ENCODE results near the gene PIGZ. TPM values are rescaled to one million over a fixed set of nuclear protein-coding genes. Genes with fewer than 3 reads are reported as not detected.
"Not testable (repeated sequence)": the region's sequence is repeated elsewhere in the genome, so short reads cannot be mapped to it uniquely, and the experiment has no call there.

PIGZ gene
- total RNA-seq, 1 experiment from 2014 or later: 0.06 TPM

DNA sequence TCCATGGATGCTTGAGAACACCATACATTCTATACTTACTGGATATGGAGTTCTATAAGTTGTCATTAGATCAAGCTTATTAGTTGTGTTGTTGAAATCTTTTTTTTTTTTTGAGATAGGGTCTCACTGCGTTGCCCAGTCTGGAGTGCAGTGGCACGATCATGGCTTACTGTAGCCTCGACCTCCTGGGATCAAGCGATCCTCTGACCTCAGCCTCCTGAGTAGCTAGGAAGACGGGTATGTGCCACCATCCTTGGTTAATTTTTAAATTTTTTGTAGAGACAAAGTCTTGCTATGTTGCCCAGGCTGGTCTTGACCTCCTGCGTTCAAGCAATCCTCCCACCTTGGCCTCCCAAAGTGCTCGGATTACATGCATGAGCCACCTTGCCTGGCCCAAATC lies 13.8 kb downstream of the PIGZ start:
- no peak overlapping the region for H3K4me3 ChIP-seq
- H3K4me1 ChIP-seq: no peaks in the 10 kb centered on the region
- H3K36me3 ChIP-seq: no peaks in the 10 kb centered on the region
- H3K27me3 ChIP-seq: peaks cover 15% of the 10 kb centered on the region
- no peaks in the 10 kb centered on the region; the same call in 1 of the 2 replicates for H3K9me3 ChIP-seq (replicated peaks)
- DNase-seq: no peak
- no peak overlapping the region for H3K27ac ChIP-seq

DNA sequence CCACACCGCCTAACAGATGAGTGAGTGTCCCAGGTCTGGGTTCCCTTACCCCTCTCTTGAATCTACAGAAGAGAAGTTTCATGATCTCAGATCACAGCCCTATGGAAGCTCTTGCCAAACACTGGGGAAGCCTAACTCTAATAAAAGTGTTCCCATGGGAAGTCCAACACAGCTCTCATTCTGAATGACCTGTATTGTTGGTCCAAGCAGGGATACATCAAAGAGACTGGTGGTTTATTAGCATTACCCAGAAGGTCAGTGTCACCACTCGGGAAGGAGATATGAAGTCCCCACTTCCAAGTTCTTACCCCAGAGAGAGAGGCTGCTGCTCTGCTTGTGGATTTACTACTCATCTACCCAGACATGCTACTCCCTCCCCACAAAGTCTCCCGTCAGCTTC lies 17.3 kb downstream of the PIGZ start:
- Histone ChIP-seq H3K4me3 (no peak overlapping the region), H3K4me1 (no peaks in the 10 kb centered on the region), H3K36me3 (no peaks in the 10 kb centered on the region), H3K27ac (no peak overlapping the region), H3K27me3 (peaks cover 14% of the 10 kb centered on the region), H3K9me3 (replicated peaks) (no peaks in the 10 kb centered on the region)
- no peak for DNase-seq

DNA sequence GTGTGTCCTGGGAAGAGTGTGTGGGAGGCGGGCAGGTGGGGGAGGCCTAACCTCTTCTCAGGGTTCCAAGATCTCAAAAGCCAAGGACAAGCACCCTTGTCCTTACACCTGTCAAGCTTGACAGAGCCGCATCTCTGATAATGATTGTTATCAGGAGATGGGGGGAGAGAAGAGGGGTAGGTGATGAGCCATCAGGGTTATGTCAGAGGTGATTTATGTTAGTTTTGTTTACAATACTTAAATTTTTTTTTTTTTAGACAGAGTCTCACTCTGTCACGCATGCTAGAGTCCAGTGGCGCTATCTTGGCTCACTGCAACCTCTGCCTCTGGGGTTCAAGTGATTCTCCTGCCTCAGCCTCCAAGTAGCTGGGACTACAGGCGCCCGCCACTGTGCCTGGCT lies 18.9 kb downstream of the PIGZ start:
- Histone ChIP-seq H3K36me3 (no peaks in the 10 kb centered on the region), H3K9me3 (replicated peaks) (no peaks in the 10 kb centered on the region), H3K27me3 (peaks cover 12% of the 10 kb centered on the region), H3K27ac (no peak overlapping the region), H3K4me3 (no peak overlapping the region), H3K4me1 (no peaks in the 10 kb centered on the region)
- DNase-seq: no peak

DNA sequence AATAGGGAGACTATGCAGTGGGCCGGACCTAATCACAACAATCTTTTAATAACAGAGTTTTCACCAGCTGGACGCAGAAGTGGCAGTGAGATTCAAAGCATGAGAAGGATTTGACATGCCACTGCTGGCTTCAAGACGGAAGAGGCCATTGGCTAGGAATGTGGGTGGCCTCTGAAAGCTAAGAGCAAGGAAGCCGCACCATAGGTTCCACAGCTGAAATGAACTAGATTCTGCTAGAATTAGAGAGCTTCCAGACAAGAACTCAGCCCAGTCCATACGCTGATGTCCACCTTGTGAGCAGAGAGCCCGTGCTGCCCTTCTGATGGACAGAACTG lies 19.4 kb downstream of the PIGZ start:
- no peak overlapping the region for H3K4me3 ChIP-seq
- DNase-seq: no peak
- H3K9me3 ChIP-seq (replicated peaks): no peaks in the 10 kb centered on the region
- H3K27ac ChIP-seq: no peak overlapping the region
- H3K27me3 ChIP-seq: peaks cover 12% of the 10 kb centered on the region
- H3K36me3 ChIP-seq: no peaks in the 10 kb centered on the region
- H3K4me1 ChIP-seq: no peaks in the 10 kb centered on the region

DNA sequence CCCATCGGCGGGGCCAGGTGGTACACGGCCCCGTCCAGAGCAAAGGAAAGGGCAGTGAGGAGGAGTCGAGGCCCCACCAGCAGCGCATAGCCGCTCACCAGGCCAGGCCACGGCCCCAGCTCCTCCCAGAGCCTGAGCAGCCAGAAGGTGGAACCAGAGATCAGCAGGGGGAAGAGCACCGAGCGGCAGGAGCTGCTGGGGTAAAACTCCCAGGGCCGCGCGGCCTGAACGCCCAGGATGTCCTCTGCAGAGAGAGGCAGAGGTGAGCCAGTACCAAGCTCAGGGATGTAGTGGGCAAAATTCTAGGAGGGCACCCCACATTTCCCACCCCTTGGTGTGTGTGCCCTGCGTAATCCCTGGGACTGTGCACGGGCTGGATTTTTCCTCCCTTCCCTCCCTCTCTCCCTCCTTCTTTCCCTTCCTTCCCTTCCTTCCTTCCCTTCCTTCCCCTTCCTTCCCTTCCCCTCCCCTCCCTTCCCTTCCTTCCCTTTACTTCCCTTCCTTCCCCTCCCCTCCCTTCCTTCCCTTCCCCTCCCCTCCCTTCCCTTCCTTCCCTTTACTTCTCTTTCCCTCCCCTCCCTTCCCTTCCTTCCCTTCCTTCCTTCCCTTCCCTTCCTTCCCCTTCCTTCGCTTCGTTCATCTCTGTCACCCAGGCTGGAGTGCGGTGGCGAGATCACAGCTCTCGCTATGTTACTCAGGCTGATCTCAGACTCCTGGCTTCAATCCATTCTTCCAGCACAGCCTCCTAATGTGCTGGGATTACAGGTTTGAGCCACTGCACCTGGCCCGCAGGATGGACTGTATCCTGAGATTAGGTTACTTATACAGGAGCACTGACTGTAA lies 20.0 kb downstream of the PIGZ start:
- Histone ChIP-seq H3K4me1 (no peaks in the 10 kb centered on the region; the same call in 1 of the 2 replicates), H3K9me3 (replicated peaks) (no peaks in the 10 kb centered on the region), H3K27me3 (peaks cover 12% of the 10 kb centered on the region), H3K36me3 (no peaks in the 10 kb centered on the region), H3K4me3 (no peak overlapping the region), H3K27ac (no peak overlapping the region)
- DNase-seq: peak; percentile 41 to 66

DNA sequence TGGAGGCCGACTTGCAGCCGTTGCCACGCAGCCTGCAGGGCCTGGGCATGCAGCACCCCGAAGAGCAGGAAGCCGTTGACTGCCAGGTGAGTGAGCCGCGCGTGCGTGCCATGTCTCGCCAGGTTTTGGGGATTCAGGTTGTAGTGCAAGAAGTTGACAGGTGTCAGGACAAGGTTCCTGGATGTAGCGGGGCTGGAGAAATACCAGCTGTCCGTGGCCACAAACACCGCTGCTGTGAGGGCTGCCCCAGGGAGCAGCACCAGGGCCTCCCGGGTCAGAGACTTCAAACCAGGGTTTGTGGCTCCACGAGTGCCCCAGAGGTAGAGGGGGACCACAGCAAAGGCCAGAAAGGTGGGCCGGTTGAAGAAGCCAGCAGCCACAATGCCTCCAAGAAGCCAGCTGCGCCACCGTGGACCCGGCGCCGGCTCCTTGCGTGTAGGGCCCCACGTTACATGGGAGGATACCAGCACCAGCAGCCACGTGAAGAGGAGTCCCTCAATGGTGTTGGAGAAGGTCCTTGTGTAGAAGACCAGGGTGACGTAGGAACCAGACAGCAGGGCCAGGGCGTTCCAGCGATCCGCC lies 20.7 kb downstream of the PIGZ start:
- Histone ChIP-seq H3K27me3 (peaks cover 9% of the 10 kb centered on the region), H3K36me3 (no peaks in the 10 kb centered on the region), H3K9me3 (replicated peaks) (no peaks in the 10 kb centered on the region), H3K4me3 (no peak overlapping the region), H3K27ac (no peak overlapping the region), H3K4me1 (peaks cover 4% of the 10 kb centered on the region; the same call in 1 of the 2 replicates)
- no peak for DNase-seq

DNA sequence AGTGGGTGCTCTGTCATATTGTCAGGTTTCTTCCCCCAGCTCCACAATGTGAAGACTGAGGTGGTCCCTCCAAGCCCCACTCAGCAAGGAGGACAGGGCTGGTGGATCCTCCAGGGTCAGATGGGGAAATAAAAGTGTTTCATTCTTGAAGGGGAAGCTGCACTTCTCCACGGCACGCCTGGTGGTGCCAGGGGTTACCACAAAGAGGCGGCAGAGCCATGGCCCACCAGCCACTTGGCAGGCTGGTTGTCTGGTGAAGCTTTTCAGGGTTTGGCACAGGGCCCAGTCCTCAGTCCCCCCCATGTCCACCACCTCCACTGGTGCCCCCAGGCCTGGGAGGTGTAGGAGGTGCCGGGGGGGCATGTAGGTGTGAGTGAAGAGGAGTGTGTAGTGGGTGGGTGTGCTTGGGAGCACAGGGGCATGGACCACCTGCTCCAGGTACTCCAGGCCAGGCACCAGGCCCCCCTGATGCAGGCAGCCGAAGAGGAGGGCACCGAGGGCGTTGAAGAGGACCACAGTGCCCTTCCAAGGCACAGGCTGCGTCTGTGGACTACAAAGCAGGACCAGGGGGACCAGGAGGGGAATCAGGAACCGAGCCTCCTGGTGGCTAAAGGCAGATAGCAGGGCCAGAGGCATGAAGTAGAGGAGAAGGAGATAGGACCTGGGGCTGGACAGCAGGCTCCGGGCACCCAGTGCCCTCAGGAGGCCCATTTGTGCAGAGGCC lies 21.3 kb downstream of the PIGZ start:
- Histone ChIP-seq H3K9me3 (replicated peaks) (no peaks in the 10 kb centered on the region), H3K36me3 (no peaks in the 10 kb centered on the region), H3K4me1 (peaks cover 4% of the 10 kb centered on the region; the same call in 1 of the 2 replicates), H3K27me3 (peaks cover 4% of the 10 kb centered on the region), H3K4me3 (no peak overlapping the region), H3K27ac (no peak overlapping the region)
- DNase-seq: peak in 1 of 2 experiments; percentile 22

DNA sequence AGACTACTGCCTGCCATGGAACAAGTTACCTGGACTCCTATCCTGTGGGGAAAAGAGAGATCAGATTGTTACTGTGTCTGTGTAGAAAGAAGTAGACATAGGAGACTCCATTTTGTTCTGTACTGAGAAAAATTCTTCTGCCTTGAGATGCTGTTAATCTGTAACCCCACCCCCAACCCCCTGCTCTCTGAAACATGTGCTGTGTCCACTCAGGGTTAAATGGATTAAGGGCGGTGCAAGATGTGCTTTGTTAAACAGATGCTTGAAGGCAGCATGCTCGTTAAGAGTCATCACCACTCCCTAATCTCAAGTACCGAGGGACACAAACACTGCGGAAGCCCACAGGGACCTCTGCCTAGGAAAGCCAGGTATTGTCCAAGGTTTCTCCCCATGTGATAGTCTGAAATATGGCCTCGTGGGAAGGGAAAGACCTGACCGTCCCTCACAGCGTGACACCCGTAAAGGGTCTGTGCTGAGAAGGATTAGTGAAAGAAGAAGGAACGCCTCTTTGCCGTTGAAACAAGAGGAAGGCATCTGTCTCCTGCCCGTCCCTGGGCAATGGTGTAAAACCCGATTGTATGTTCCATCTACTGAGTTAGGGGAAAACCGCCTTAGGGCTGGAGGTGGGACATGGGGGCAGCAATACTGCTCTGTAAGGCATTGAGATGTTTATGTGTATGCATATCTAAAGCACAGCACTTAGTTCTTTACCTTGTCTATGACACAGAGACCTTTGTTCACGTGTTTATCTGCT lies 24.4 kb downstream of the PIGZ start:
- not testable (repeated sequence) for H3K9me3 ChIP-seq (replicated peaks); H3K4me1 ChIP-seq; H3K36me3 ChIP-seq; DNase-seq; H3K27me3 ChIP-seq; H3K4me3 ChIP-seq; H3K27ac ChIP-seq

DNA sequence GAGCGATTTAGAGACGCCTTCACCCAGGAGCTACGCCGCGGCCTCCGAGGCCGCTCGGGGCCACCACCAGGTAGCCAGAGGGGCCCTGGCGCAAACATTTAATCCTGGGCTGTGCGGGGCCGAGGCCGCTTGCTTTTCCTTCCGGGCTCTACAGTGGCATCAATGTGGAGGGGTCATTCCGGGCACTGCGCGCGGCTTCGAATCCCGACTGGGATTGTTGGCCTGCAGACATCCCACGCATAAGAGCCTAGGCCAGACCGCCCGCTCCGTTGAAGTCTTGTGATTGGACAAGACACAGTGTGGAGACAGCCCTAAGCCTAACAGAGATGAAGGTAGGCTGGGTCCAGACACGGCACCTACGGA lies 25.7 kb downstream of the PIGZ start:
- Histone ChIP-seq H3K4me3 (peak overlapping the region; percentile 93), H3K36me3 (peaks cover 15% of the 10 kb centered on the region), H3K9me3 (replicated peaks) (no peaks in the 10 kb centered on the region), H3K27ac (peak overlapping the region; percentile 52), H3K4me1 (peaks cover 4% of the 10 kb centered on the region; the same call in 1 of the 2 replicates), H3K27me3 (no peaks in the 10 kb centered on the region)
- no peak for DNase-seq

DNA sequence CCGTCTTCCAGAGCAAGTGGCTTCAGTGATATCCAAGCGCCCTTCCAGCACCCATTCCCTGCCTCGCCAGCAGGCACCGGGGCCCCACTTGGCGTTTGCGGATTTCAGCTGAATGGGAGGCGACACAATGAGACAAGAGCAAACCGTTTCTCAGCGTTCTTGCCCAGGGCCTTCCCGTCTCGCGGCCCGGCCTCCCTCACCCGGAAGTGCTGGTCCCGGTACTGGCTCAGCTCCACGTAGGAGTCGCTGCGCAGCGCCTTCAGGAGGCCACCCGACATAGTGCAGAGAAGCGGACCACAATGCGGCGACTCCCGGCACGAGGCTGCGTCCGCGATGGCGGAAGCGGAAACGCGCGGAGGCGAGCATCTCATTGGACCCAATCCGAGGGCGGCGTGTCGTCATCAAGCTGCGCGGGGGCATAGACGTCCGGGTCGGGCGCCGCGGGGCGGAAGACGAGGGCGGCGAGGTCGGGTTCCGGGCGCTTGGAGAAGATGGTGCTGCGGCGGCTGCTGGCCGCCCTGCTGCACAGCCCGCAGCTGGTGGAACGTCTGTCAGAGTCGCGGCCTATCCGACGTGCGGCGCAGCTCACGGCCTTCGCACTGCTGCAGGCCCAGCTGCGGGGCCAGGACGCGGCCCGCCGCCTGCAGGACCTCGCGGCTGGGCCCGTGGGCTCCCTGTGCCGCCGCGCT lies 26.3 kb downstream of the PIGZ start, which contains the start of gene NCBP2:
Gene NCBP2 (minus strand): TSS at position 303 of the 689 bp plus-strand sequence. CDS start 25 bp downstream, at position 278.
- H3K27ac ChIP-seq: peak within 1 kb of the TSS; percentile 52
- peaks cover 4% of the 10 kb centered on the region; the same call in 1 of the 2 replicates for H3K4me1 ChIP-seq
- H3K9me3 ChIP-seq (replicated peaks): no peaks in the 10 kb centered on the region
- H3K4me3 ChIP-seq: peak within 1 kb of the TSS; percentile 93
- H3K36me3 ChIP-seq: peaks cover 20% of the 10 kb centered on the region
- DNase-seq: peak; percentile 98
- no peaks in the 10 kb centered on the region for H3K27me3 ChIP-seq

DNA sequence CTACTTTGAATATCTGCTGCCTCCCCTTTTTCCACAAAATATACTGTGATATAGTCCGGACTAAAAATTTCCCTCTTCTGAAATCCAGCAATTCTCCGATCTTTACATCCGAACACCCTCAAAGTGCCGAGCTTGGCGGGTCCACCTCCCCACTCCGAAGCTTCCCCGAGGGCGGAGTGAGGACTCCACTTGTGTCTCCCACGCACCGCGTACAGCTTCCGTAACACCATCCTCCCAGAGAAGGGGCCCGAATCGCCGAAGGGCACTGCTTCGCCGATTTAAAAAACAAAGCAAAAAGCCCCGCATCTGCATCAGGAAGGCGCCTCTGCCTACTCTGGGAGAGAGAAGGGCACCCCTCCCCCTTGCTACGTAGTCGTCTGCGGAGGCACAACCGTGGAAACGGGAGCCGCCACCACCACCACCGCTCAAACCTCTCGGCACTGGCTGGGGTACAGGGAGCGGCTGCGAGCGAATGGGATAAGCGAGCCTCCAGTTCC lies 26.9 kb downstream of the PIGZ start:
- Histone ChIP-seq H3K9me3 (replicated peaks) (no peaks in the 10 kb centered on the region), H3K27me3 (no peaks in the 10 kb centered on the region), H3K27ac (peak overlapping the region; percentile 52), H3K36me3 (peaks cover 26% of the 10 kb centered on the region), H3K4me1 (peaks cover 4% of the 10 kb centered on the region; the same call in 1 of the 2 replicates), H3K4me3 (peak overlapping the region; percentile 93)
- no peak for DNase-seq

DNA sequence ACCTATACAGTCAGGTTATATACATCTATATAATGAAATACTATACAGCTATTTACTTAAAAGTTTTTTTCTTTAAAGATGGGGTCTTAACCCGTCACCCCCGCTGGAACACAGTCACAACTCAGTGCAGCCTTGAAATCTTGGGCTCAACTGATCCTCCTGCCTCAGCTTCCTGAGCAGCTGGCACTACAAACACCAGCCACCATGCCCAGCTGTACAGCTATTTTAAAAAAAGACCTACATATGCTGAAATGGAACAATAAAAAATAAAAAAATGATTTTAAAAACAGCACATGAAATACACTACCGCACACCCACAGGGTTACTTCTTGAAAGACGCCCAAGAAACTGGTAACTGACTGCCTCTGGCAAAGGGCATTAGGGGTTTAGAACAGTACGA lies 30.1 kb downstream of the PIGZ start:
- no peaks in the 10 kb centered on the region for H3K27me3 ChIP-seq
- no peaks in the 10 kb centered on the region for H3K9me3 ChIP-seq (replicated peaks)
- H3K4me1 ChIP-seq: peaks cover 3% of the 10 kb centered on the region; the same call in 1 of the 2 replicates
- H3K36me3 ChIP-seq: peaks cover 54% of the 10 kb centered on the region
- H3K27ac ChIP-seq: no peak overlapping the region
- H3K4me3 ChIP-seq: no peak overlapping the region
- DNase-seq: no peak

DNA sequence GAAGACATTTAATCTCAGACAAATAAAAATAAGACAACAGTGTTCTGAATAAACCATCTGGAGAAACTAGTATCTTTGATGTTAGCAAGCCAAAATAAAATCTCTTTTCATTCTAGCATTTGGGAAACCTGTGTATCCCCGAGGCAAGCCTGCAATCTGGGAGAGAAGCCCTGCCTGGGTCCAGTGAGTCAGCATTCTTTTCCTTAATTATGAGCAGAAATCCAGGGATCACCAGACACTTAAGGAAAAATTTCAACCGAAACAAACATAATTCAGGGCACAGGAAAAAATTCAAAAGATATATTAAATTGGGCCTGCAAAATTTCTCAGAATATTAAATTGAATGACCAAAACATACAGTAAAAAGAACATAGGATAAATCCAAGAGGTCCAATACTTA lies 30.5 kb downstream of the PIGZ start:
- H3K4me3 ChIP-seq: no peak overlapping the region
- H3K4me1 ChIP-seq: no peaks in the 10 kb centered on the region
- H3K9me3 ChIP-seq (replicated peaks): no peaks in the 10 kb centered on the region
- H3K27ac ChIP-seq: no peak overlapping the region
- no peaks in the 10 kb centered on the region for H3K27me3 ChIP-seq
- no peak for DNase-seq
- H3K36me3 ChIP-seq: peaks cover 56% of the 10 kb centered on the region

DNA sequence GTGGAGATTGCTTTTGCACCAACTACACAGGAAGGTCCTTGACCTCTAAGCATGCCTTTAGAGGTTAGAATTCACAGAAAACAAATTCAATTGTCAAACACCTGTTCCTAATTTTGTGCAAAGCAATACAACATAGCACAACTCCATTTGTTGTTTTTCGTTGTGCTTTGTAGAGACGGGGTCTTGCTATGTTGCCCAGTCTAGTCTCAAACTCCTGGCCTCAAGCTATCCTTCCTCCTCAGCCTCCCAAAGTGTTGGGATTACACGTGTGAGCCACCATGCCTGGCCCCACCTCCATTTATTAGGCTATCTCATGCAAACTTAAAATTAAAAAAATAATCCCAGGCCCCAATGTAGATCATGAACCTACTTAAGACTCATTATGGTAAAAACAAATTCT lies 32.3 kb downstream of the PIGZ start:
- Histone ChIP-seq H3K27ac (no peak overlapping the region), H3K9me3 (replicated peaks) (no peaks in the 10 kb centered on the region), H3K4me1 (no peaks in the 10 kb centered on the region), H3K36me3 (peaks cover 66% of the 10 kb centered on the region), H3K4me3 (no peak overlapping the region), H3K27me3 (no peaks in the 10 kb centered on the region)
- DNase-seq: no peak
